ENCODE results near the gene WDR35. TPM values are rescaled to one million over a fixed set of nuclear protein-coding genes. Genes with fewer than 3 reads are reported as not detected.

The WDR35 gene
- total and polyA plus RNA-seq, 2 of the 4 experiments (the other 2 are of a cell fraction) = 3.4 to 8.1 TPM

DNA sequence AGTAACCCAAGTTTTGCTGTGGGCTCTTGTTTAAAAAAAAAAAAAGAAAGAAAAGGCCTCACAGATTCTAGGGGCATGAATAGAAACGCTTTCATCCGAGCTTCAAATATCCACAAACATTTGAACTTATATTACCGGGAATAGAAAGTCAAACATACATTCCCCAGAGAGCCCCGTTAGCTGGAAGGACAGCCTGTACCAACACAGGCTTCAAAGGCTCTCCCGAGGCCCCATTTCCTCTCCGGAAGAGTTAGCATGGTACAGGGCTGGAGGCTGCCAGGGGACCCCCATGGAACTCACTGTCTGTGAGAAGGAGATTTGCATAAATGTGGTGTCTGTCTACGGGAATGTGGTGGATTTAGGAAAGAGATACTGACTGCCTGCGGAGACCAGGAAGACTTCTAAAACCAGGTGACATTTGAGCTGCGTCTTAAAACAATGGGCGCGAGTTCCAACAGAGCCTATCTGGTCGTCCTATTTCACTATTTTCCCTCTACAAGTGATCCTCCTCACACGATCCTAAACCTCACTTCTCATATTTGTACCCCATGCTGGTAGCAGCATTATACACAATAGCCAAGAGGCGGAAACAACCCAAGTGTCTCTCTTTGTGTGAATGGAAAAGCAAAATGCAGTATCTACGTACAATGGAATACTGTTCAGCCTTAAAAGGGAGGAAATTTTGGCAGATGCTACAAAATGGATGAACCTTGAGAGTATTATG lies 23.4 kb upstream of the WDR35 start:
- POLR2A ChIA-PET (ENCODE audit: unreplicated experiment) = no interaction called here
- 0 out of 2 replicates have a peak overlapping the region, but pooled peaks have one; percentile 1 for H3K23ac ChIP-seq (ENCODE audit: low read depth, low read length)
- in situ Hi-C loops (cut with MboI; ENCODE audit: low sequenced_read_pairs) = no loop called here
- TF ChIP-seq, protein P1, sequence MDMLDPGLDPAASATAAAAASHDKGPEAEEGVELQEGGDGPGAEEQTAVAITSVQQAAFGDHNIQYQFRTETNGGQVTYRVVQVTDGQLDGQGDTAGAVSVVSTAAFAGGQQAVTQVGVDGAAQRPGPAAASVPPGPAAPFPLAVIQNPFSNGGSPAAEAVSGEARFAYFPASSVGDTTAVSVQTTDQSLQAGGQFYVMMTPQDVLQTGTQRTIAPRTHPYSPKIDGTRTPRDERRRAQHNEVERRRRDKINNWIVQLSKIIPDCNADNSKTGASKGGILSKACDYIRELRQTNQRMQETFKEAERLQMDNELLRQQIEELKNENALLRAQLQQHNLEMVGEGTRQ (IDR thresholded peaks at IDR 0.05; ENCODE audit: low read depth, low read length) = no peak
- TF ChIP-seq SMC3 (IDR thresholded peaks at IDR 0.05; ENCODE audit: low read depth, low read length) (no peak), MAZ (IDR thresholded peaks at IDR 0.05; ENCODE audit: borderline replicate concordance, low read depth, low read length) (no peak), RAD21 (IDR thresholded peaks at IDR 0.05; ENCODE audit: low read length) (no peak), POLR2A (IDR thresholded peaks at IDR 0.05; ENCODE audit: low read depth, low read length) (no peak), NFE2L2 (IDR thresholded peaks at IDR 0.05; ENCODE audit: low read depth, low read length) (no peak), MAFK (IDR thresholded peaks at IDR 0.05; ENCODE audit: low read depth, low read length) (no peak), RFX5 (IDR thresholded peaks at IDR 0.05; ENCODE audit: low read depth, low read length) (no peak), MXI1 (IDR thresholded peaks at IDR 0.05; ENCODE audit: borderline replicate concordance, low read depth, low read length) (no peak), CEBPB (IDR thresholded peaks at IDR 0.05; ENCODE audit: low read depth, low read length) (no peak), BHLHE40 (IDR thresholded peaks at IDR 0.05; ENCODE audit: low read depth, low read length) (no peak), FOS (IDR thresholded peaks at IDR 0.05; ENCODE audit: low read depth, low read length) (no peak)
- TF ChIP-seq, protein P2, sequence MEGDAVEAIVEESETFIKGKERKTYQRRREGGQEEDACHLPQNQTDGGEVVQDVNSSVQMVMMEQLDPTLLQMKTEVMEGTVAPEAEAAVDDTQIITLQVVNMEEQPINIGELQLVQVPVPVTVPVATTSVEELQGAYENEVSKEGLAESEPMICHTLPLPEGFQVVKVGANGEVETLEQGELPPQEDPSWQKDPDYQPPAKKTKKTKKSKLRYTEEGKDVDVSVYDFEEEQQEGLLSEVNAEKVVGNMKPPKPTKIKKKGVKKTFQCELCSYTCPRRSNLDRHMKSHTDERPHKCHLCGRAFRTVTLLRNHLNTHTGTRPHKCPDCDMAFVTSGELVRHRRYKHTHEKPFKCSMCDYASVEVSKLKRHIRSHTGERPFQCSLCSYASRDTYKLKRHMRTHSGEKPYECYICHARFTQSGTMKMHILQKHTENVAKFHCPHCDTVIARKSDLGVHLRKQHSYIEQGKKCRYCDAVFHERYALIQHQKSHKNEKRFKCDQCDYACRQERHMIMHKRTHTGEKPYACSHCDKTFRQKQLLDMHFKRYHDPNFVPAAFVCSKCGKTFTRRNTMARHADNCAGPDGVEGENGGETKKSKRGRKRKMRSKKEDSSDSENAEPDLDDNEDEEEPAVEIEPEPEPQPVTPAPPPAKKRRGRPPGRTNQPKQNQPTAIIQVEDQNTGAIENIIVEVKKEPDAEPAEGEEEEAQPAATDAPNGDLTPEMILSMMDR (conservative IDR thresholded peaks at IDR 0.05; ENCODE audit: low read depth, low read length) = no peak
- TF ChIP-seq, protein P3, sequence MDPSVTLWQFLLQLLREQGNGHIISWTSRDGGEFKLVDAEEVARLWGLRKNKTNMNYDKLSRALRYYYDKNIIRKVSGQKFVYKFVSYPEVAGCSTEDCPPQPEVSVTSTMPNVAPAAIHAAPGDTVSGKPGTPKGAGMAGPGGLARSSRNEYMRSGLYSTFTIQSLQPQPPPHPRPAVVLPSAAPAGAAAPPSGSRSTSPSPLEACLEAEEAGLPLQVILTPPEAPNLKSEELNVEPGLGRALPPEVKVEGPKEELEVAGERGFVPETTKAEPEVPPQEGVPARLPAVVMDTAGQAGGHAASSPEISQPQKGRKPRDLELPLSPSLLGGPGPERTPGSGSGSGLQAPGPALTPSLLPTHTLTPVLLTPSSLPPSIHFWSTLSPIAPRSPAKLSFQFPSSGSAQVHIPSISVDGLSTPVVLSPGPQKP (IDR thresholded peaks at IDR 0.05; ENCODE audit: borderline replicate concordance, low read depth, low read length) = no peak

More for the DNA sequence above, 23.4 kb upstream of the WDR35 start:
- no peak overlapping the region for H2BK5ac ChIP-seq (ENCODE audit: low read depth, low read length, poor library complexity, severe bottlenecking)
- H4K5ac ChIP-seq (ENCODE audit: low read depth, low read length) = peak overlapping the region; percentile 66
- H3K4me1 ChIP-seq (ENCODE audit: control insufficient read depth, insufficient read depth, low read length) = peaks cover 3% of the 10 kb centered on the region
- 64% methylated on average over 3 of the region's 15 CpGs; no CpG with 5 or more reads in 1 of the 2 experiments for WGBS, 2 experiments (ENCODE audit: extremely low coverage in 2 of 2, insufficient read length in 1 of 2)
- H3K14ac ChIP-seq (replicated peaks; ENCODE audit: low read depth, low read length) = peak overlapping the region; percentile 86; the same call in 1 of the 2 replicates
- H3K9me3 ChIP-seq (ENCODE audit: control insufficient read depth, insufficient read depth, low read length) = no peaks in the 10 kb centered on the region
- H3K4me2 ChIP-seq (ENCODE audit: low read depth, low read length) = peak overlapping the region; percentile 42
- no peak; the same call in 1 of the 2 replicates for ATAC-seq (ENCODE audit: low read depth)
- H3K56ac ChIP-seq (ENCODE audit: extremely low read depth, insufficient read depth, low read length) = no peak overlapping the region
- H3K27me3 ChIP-seq (ENCODE audit: control insufficient read depth, insufficient read depth, low read length) = peaks cover 14% of the 10 kb centered on the region
- dilution Hi-C loops (cut with HindIII; ENCODE audit: low sequenced_read_pairs, unreplicated experiment) = no loop called here
- no peak overlapping the region; the same call in 1 of the 2 replicates for H3K18ac ChIP-seq (ENCODE audit: low read depth, low read length)
- peak overlapping the region; percentile 37 for H2AK5ac ChIP-seq (ENCODE audit: low read depth, low read length)
- H3K36me3 ChIP-seq (ENCODE audit: control insufficient read depth, insufficient read depth, low read length) = no peaks in the 10 kb centered on the region
- peak overlapping the region; percentile 14; the same call in 1 of the 3 replicates for H2BK15ac ChIP-seq (ENCODE audit: low read depth, low read length)
- intact Hi-C loops (cut with micrococcal nuclease) = no loop called here
- H2AK9ac ChIP-seq (replicated peaks; ENCODE audit: low read depth, low read length, poor library complexity) = peak overlapping the region; percentile 77
- no peaks in the 10 kb centered on the region for H4K20me1 ChIP-seq (ENCODE audit: insufficient read depth, low read length)
- H3K27ac ChIP-seq (ENCODE audit: insufficient read depth, low read length) = no peak overlapping the region; the same call in 1 of the 2 replicates
- H3K79me1 ChIP-seq (ENCODE audit: low read depth in 1 of 2, low read length in 2 of 2) = no peaks in the 10 kb centered on the region
- peak overlapping the region; percentile 79 for H3K4ac ChIP-seq (ENCODE audit: low read depth, low read length)
- CTCF ChIA-PET = interaction anchor here (0.6 kb wide), 1 partner anchor 95 kb away, joined by 4 read pairs; no protein-coding TSS in a partner anchor
- H3K4me3 ChIP-seq (ENCODE audit: insufficient read depth, low read depth, low read length) = peak overlapping the region; percentile 50
- no TSS peak for BruUV-seq (replicated peaks)
- H3K9me1 ChIP-seq (ENCODE audit: insufficient read depth, low read length) = no peaks in the 10 kb centered on the region
- H2BK120ac ChIP-seq (ENCODE audit: low read depth, low read length) = peak overlapping the region; percentile 65
- DNase-seq = no peak
- H4K8ac ChIP-seq (ENCODE audit: low read depth in 2 of 2, low read length in 2 of 2) = peak overlapping the region; percentile 74 to 91; a peak in 3 of 4 replicates
- peak overlapping the region; percentile 64 for H3K9ac ChIP-seq (ENCODE audit: low read depth, low read length)
- peak overlapping the region; percentile 92 for H2AFZ ChIP-seq (replicated peaks; ENCODE audit: low read length, poor library complexity)
- peak overlapping the region; percentile 86 for H4K91ac ChIP-seq (ENCODE audit: insufficient read depth, low read depth, low read length)
- H2BK20ac ChIP-seq (ENCODE audit: low read depth, low read length) = peak overlapping the region; percentile 27; the same call in 1 of the 2 replicates
